NCI-H748 treated with DMSO at 0.1 percent for 48 hours (cell line): ENCODE results near the gene TENM4.
A peak's percentile ranks its signal among the peaks of the same experiment; 100 is the strongest.

Source experiments
- DNase-seq: peaks from one replicate; lab custom pipeline; 2025; lab: John Stamatoyannopoulos, UW

TENM4 gene

DNA sequence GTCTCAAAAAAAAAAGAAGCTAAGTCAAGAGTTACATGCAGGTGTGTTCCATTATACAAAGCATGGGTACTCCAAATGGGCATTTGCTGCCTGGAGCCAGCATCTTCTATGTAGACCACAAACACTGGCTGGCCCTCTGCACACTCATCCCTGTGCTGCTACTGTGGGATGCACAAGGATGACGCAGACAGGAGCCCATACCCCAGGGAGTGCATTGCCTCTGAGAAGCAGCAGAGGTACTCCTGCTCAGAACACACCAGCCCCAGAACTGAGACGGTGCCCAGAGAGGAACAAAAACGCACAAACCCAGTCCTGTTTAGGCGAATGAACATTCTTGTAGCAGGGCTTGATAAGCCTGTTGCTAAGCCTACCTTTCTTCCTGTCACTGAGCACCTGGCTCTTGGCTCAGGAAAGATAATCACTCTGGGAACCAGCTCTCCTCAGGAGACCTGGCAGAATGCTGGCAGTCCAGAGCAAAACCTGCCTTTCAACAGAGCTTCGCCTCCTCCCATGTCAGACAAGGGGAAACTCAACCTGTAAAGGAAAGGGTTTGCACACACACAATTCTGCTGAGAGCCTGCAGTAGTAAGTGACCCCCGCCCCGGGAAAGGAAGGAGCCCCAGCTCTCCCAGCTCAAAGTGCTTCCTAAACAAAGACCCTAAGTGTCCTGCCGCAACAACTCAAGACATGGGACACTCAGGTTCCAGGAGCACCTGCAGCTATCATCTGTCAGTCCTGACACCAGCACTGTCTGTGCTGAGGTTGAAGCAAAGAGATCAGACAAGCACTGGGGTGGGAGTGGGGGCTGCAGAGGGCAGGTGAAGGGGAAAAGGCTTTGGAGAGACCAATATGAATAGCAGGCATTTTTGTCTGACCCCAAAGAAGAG is 145.7 kb downstream of the TENM4 start:
- DNase-seq, result no peak

DNA sequence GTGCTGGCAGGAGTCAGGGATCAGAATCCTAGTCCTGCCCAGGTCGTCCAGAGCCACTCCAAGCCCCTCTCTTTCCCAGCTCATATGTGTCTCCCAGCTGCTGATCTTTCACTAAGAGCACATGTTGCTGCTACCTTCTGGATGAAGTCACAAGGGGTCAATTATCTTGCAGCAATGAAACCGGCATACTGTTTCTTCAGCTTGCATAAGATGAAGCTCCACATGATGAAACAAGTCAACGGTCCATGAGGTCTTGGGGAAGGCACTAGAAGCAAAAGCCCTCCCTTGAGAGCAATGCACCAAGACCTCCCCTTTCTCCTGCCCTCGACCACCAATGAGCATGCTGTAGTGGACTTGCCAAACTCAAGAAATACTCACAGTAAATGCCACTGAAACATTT is 148.9 kb downstream of the TENM4 start:
- no peak for DNase-seq

DNA sequence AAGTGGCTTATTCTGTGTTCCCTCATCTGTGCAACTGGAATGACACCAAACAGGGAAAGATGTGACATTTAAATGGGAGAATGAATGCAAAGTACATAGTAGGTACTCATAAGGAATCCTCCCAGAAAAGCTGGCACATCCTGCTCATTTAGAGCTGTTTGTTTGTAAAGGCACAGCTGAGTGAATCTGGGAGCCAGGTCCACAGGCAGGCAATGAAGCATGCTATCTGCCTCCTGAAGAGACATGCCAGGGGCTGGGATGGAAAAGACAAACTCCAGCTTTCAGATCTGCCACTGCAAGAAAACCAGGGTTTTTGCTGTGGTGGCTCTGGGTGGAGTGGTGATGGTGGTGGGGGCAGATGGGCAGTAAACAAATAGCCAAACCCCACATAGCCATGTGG is 150.1 kb downstream of the TENM4 start:
- DNase-seq, result no peak

GRCh38 chr11:79287952-79288351 is 152.9 kb downstream of the TENM4 start:
- no peak for DNase-seq

GRCh38 chr11:79285756-79286155 is 155.1 kb downstream of the TENM4 start:
- DNase-seq, result no peak

GRCh38 chr11:79276736-79277325 is 164.0 kb downstream of the TENM4 start:
- no peak for DNase-seq

GRCh38 chr11:79274636-79275331 is 166.0 kb downstream of the TENM4 start:
- no peak for DNase-seq

- no peak for DNase-seq
These were observed 167.0 kb downstream of the TENM4 start for GRCh38 chr11:79273781-79274180.

DNA sequence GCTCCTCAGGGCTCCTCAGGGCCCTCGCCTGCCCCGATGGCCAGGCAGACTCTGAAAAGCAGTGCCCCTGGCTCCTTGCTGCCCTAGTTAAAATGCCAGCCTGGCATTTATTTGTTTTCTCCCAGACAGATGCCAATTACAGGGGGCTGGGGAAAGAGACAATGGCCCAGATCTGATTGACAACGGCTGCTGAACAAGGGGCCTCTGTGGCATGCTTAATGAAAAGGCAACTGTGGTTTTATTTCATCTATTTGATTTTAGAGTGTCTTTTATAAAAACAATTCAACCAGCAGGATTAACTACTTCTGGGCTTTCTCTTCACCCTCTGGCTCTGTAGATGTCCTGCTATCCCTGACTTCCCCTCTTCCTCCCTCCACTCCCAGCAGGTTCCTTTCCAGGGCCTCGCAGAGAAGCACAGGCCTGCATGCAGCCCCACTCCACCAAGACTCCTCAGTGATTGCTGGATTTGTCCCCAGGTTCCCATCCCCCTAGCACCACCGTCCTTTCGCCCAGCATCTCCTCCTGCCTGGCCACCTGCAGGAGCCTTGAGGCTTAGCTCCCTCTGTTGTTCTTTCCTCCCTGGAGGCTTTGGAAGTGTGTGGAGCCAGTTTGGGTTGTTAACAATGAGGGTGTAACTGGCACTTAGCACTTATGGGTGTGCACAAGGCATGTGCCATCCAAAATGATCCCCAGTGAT is 171.1 kb downstream of the TENM4 start:
- peak; percentile 5 for DNase-seq

DNA sequence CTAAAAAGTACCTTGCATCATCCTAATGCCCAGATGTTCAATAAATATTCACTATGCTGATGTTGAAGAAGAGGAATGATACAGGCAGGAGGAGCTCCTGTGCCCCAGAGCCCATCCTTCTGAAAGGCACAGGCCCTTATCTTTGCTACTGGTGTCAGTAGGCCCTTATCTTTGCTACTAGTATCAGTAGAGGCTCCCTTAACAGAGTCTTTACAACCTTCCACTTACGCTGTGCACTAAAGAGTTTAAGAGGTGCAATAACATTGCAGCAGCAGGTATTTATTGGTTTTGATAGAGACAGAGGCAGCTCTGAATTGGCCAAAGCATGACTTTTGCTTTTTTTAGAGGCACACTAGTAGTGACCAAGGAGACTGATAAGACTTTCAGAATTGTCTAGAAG is 174.4 kb downstream of the TENM4 start:
- DNase-seq, result no peak

DNA sequence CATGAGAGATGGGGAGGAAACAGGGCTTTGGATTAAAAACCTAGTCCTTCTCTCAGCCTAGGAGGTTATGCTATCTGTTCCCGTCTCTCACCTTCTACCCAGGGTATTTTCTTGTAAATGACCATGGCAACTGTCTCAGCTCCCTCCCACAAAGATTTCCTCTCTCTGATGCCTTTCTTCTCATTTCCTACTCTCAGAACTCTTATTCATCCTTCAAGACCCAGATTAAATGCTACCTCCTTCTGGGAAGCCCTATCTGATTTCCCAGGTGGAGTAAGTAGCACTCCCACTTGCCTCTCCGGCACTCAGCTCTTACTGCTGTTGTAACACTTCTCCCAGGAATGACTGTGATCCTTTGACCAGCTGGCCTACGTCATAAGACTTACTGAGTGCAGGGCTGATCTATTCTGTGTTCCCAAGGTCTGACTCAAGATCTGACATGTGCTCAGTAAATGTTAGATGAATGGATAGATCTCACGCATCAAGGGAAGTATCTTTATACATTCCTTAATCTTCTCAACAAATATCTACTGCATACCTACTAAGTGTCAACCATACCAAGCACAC is 175.0 kb downstream of the TENM4 start:
- DNase-seq, result no peak

DNA sequence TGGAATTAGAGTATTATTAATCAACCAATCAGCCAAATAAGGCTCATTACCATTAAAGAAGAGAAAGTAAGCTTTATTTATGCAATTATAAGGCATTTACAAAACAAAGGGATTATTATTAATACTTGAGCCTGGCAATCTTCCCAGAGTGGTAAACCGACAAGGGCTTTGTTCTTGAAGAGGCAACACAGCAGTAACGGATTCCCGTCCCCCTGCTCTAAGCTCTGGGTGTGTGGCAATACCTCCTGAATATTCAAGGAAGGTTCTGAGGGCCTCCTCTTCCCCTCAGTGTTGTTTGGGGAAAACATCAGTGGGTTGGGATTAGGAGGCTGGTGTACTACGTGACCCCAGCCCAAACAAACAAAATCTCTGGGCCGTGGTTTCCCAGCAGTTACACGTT is 176.5 kb downstream of the TENM4 start:
- DNase-seq, result no peak

DNA sequence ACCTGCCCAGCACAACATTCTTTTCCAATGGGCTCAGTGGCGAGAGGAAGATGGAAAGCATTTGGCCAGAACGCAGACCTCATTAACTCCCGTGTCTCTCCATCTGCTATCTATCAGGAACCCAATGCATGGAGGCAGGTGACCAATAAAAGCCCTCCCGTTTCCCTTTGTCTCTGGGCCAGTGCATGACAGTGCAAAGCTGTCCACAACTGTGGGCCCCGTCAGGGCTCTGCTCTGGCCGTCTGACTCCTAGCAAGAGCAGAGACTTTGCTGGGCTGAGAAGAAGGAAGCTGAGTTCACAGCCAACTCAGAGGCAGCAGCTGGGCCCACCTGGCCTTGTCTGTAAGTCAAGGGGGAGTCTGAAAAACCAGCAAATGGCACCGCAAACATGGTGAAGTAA is 177.8 kb downstream of the TENM4 start:
- DNase-seq, result no peak

DNA sequence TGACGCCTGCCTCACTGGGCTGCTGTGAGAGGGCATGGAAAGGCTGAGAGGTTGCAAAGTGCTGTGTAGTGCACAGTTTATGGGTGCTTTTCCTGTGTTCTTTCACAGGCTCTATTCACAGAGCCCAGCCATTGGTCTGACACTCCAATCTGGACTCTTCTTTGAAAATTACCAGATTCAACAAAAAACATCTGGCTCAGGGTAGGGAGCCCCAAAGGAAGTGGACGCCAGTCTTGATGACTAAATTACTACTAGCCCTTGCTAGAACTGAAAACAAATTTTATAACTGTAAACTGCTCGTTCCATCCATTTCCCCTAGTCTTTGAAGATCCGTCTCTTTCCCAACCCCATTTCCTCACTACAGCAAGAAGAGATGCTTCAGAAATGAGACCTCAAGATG is 178.6 kb downstream of the TENM4 start:
- DNase-seq, result no peak

GRCh38 chr11:79261684-79262083 is 179.1 kb downstream of the TENM4 start:
- no peak for DNase-seq

- no peak for DNase-seq
These were observed 181.0 kb downstream of the TENM4 start for GRCh38 chr11:79259800-79260199.

DNA sequence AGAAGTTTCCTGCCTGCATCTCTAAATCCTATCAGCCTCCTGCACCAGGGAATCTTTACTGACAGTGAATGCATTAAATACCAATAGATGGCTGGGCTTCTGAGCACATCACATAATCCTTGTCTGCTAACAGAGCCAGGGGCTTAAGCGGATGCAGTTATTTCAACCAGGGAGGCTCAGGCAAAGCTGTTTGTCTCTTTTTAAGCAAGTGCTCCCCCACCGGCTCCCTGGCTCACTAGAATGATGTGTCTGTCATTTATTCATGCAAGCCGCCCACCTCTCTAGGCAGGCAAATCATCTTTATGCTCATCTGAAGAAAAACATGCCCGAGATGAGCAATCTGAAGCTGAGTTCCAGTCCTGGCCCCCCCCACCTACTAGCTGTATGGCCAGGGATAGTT is 182.3 kb downstream of the TENM4 start:
- DNase-seq, result no peak

GRCh38 chr11:79255965-79256364 is 184.9 kb downstream of the TENM4 start:
- DNase-seq, result no peak

- DNase-seq, result peak; percentile 15
These were observed 187.6 kb downstream of the TENM4 start for GRCh38 chr11:79253280-79253679.

DNA sequence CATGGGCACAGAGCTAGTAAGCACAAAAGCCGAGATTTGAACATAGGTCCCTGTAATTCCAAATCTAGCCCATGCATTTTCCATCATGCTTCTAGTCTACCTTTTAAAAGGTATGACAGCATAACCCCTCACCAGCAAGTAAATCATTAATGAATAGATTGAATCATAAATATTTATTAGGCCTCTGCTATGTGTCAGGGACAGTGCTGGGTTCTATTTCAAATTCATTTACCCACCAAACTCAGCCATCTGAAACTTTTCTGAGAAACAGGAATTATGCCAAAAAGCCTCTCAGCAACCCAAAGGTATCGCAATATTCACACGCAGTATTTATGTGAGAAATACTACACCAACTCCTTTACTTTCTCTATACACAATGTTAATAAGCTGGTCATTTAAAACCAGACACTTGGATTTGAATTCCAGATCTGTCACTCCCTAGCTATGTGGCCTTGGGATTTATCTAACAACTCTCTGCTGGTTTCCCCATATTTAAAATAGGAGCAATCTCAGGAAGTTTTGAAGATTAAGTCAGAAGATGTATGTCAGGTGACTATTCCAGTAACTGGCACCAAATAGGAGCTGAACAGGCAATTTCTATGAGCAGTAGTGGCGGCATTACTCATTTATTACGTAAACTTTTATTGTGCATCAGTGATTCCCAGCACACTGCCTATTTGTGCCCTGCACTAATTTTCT is 191.4 kb downstream of the TENM4 start:
- DNase-seq, result no peak

GRCh38 chr11:79244798-79245197 is 196.0 kb downstream of the TENM4 start:
- DNase-seq, result no peak
